ENCODE data around the gene TEX36. TPM values are rescaled to one million over a fixed set of nuclear protein-coding genes. Genes with fewer than 3 reads are reported as not detected.

The TEX36 gene
- total and polyA plus RNA-seq, 7 donors, result not detected

- Histone ChIP-seq H3K9me3 (no peaks in the 10 kb centered on the region), H3K36me3 (ENCODE audit: insufficient read depth in 1 of 2, low read depth in 1 of 2) (no peaks in the 10 kb centered on the region), H3K4me3 (no peak overlapping the region), H3K4me1 (no peaks in the 10 kb centered on the region), H3K27me3 (ENCODE audit: insufficient read depth in 3 of 3, low read length in 2 of 3) (peaks cover 0 to 4% (median under 1%) of the 10 kb centered on the region in 3 donors), H3K27ac (no peak overlapping the region)
- ATAC-seq, result no peak
- 74 to 77% (median 74%) methylated on average over 3 of the region's 3 CpGs for WGBS, 3 donors
- no peak for DNase-seq
- TF ChIP-seq CTCF (IDR thresholded peaks at IDR 0.05), result no peak
- intact Hi-C loops (cut with DNase I), result no loop called here
Measured at GRCh38 chr10:125687507-125688185, 4.7 kb upstream of the TEX36 start.

DNA sequence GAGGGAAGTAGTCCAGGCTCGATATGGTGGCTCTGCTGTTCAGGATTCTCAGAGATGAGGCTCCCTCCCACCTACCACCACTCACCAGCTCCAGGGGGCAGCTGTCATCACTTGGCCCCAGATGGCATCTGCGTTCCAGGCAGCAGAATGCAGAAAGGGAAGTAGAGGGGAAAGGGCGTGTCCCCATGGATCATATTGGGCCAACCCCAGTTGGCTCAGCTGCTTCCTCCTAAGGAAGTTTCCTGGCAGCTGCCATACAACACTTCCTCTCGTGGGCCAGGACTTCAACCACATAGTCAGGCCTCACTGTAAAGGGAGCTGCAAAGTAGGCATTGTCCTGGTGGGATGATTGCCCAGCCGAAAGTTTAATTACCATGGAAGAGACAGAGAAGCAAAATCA is 1.6 kb upstream of the TEX36 start:
- TF ChIP-seq CTCF (IDR thresholded peaks at IDR 0.05), result no peak
- Histone ChIP-seq H3K36me3 (ENCODE audit: insufficient read depth in 1 of 2, low read depth in 1 of 2) (no peaks in the 10 kb centered on the region), H3K4me3 (no peak overlapping the region), H3K27me3 (ENCODE audit: insufficient read depth in 3 of 3, low read length in 2 of 3) (peaks cover 0 to 12% (median 7%) of the 10 kb centered on the region in 3 donors), H3K4me1 (no peaks in the 10 kb centered on the region), H3K9me3 (no peaks in the 10 kb centered on the region), H3K27ac (no peak overlapping the region)
- ATAC-seq, result no peak
- intact Hi-C loops (cut with DNase I), result no loop called here
- WGBS, 3 donors, result 19 to 24% (median 24%) methylated on average over 5 of the region's 5 CpGs
- no peak for DNase-seq

GRCh38 chr10:125683821-125684220 is 858 bp upstream of the TEX36 start:
- intact Hi-C loops (cut with DNase I), result no loop called here
- H3K36me3 ChIP-seq (ENCODE audit: insufficient read depth in 1 of 2, low read depth in 1 of 2), result no peaks in the 10 kb centered on the region
- 28 to 45% (median 37%) methylated on average over 7 of the region's 7 CpGs for WGBS, 3 donors
- no peak for ATAC-seq
- no peaks in the 10 kb centered on the region for H3K4me1 ChIP-seq
- peaks cover 0 to 13% (median 5%) of the 10 kb centered on the region in 3 donors for H3K27me3 ChIP-seq (ENCODE audit: insufficient read depth in 3 of 3, low read length in 2 of 3)
- no peak overlapping the region for H3K27ac ChIP-seq
- no peak for DNase-seq
- H3K4me3 ChIP-seq, result no peak overlapping the region
- no peaks in the 10 kb centered on the region for H3K9me3 ChIP-seq
- no peak for TF ChIP-seq CTCF (IDR thresholded peaks at IDR 0.05)

DNA sequence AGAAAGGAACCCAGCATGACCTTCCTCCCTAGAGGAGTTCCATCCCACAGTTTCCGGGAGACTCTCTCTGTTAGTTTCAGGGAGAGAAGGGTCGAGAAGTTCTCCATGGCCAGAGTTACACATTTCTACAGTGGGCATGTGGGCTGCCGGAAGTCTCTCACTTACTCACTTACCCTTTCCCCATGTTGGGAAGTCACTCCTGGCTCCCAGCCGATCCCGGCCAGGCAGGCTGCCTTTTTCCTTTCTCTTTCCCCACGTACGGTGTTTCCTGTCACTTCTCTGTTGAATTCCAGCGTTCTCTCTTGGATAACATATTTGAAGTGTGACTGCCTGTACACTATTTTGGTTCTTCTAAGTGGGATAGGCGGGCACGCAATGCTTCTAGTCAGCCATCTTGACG is 3.5 kb downstream of the TEX36 start:
- ATAC-seq (no peak), DNase-seq (no peak)
- 50 to 66% (median 63%) methylated on average over 11 of the region's 11 CpGs for WGBS, 3 donors
- H3K36me3 ChIP-seq (ENCODE audit: insufficient read depth in 1 of 2, low read depth in 1 of 2), result no peaks in the 10 kb centered on the region
- intact Hi-C loops (cut with DNase I), result no loop called here
- no peak for TF ChIP-seq CTCF (IDR thresholded peaks at IDR 0.05)
- H3K9me3 ChIP-seq, result peaks cover 13% of the 10 kb centered on the region
- no peaks in the 10 kb centered on the region for H3K4me1 ChIP-seq
- no peak overlapping the region for H3K27ac ChIP-seq
- no peak overlapping the region for H3K4me3 ChIP-seq
- peaks cover 0 to 13% (median 9%) of the 10 kb centered on the region in 3 donors for H3K27me3 ChIP-seq (ENCODE audit: insufficient read depth in 3 of 3, low read length in 2 of 3)

- DNase-seq, result no peak
- Histone ChIP-seq H3K27me3 (ENCODE audit: insufficient read depth in 3 of 3, low read length in 2 of 3) (peaks cover 0 to 5% (median 4%) of the 10 kb centered on the region in 3 donors), H3K4me3 (no peak overlapping the region), H3K4me1 (no peaks in the 10 kb centered on the region), H3K9me3 (peaks cover 11% of the 10 kb centered on the region), H3K36me3 (ENCODE audit: insufficient read depth in 1 of 2, low read depth in 1 of 2) (no peaks in the 10 kb centered on the region), H3K27ac (no peak overlapping the region)
- no peak for ATAC-seq
- intact Hi-C loops (cut with DNase I), result no loop called here
- WGBS, 3 donors, result 67 to 88% (median 71%) methylated on average over 1 of the region's 1 CpG
- TF ChIP-seq CTCF (IDR thresholded peaks at IDR 0.05), result no peak
Measured at GRCh38 chr10:125672884-125673283, 10.1 kb downstream of the TEX36 start.
